Measurements from ENCODE around the gene RABAC1.
"Not testable (repeated sequence)": the region's sequence is repeated elsewhere in the genome, so short reads cannot be mapped to it uniquely, and the experiment has no call there.

RABAC1 gene

GRCh38 chr19:41922585-41922984 lies 36.5 kb downstream of the RABAC1 start:
- H3K27ac Mint-ChIP-seq = no peak overlapping the region
- no peaks in the 10 kb centered on the region for H3K36me3 Mint-ChIP-seq (ENCODE audit: low read depth)
- peaks cover 10% of the 10 kb centered on the region for H3K27me3 Mint-ChIP-seq
- no peak overlapping the region for H3K4me3 Mint-ChIP-seq
- no peaks in the 10 kb centered on the region for H3K9me3 Mint-ChIP-seq
- peaks cover 22% of the 10 kb centered on the region for H3K4me1 Mint-ChIP-seq (ENCODE audit: low read depth)

- H3K36me3 Mint-ChIP-seq (ENCODE audit: low read depth) = no peaks in the 10 kb centered on the region
- no peaks in the 10 kb centered on the region for H3K9me3 Mint-ChIP-seq
Observed at GRCh38 chr19:41921577-41922576, 37.2 kb downstream of the RABAC1 start.

GRCh38 chr19:41920882-41921576 lies 38.1 kb downstream of the RABAC1 start:
- H3K9me3 Mint-ChIP-seq = no peaks in the 10 kb centered on the region
- no peak overlapping the region for H3K27ac Mint-ChIP-seq
- peaks cover 22% of the 10 kb centered on the region for H3K4me1 Mint-ChIP-seq (ENCODE audit: low read depth)
- no peaks in the 10 kb centered on the region for H3K36me3 Mint-ChIP-seq (ENCODE audit: low read depth)
- H3K4me3 Mint-ChIP-seq = no peak overlapping the region
- peaks cover 10% of the 10 kb centered on the region for H3K27me3 Mint-ChIP-seq

More at GRCh38 chr19:41921577-41922576, 37.2 kb downstream of the RABAC1 start:
- H3K27ac Mint-ChIP-seq = no peak overlapping the region
- H3K4me3 Mint-ChIP-seq = no peak overlapping the region
- peaks cover 10% of the 10 kb centered on the region for H3K27me3 Mint-ChIP-seq
- H3K4me1 Mint-ChIP-seq (ENCODE audit: low read depth) = peaks cover 22% of the 10 kb centered on the region

GRCh38 chr19:41919948-41920712 lies 39.0 kb downstream of the RABAC1 start:
- Mint-ChIP-seq H3K4me3 (no peak overlapping the region), H3K9me3 (no peaks in the 10 kb centered on the region), H3K36me3 (ENCODE audit: low read depth) (no peaks in the 10 kb centered on the region), H3K27ac (no peak overlapping the region), H3K4me1 (ENCODE audit: low read depth) (peaks cover 22% of the 10 kb centered on the region), H3K27me3 (peaks cover 10% of the 10 kb centered on the region)

- Mint-ChIP-seq H3K36me3 (ENCODE audit: low read depth) (no peaks in the 10 kb centered on the region), H3K27ac (no peak overlapping the region), H3K27me3 (peaks cover 16% of the 10 kb centered on the region), H3K4me1 (ENCODE audit: low read depth) (peaks cover 23% of the 10 kb centered on the region), H3K4me3 (no peak overlapping the region), H3K9me3 (no peaks in the 10 kb centered on the region)
Observed at GRCh38 chr19:41918653-41919244, 40.4 kb downstream of the RABAC1 start.

- no peak overlapping the region for H3K4me3 Mint-ChIP-seq
- H3K9me3 Mint-ChIP-seq = no peaks in the 10 kb centered on the region
- no peaks in the 10 kb centered on the region for H3K36me3 Mint-ChIP-seq (ENCODE audit: low read depth)
- H3K4me1 Mint-ChIP-seq (ENCODE audit: low read depth) = peaks cover 18% of the 10 kb centered on the region
- H3K27me3 Mint-ChIP-seq = peaks cover 16% of the 10 kb centered on the region
- H3K27ac Mint-ChIP-seq = no peak overlapping the region
Observed at GRCh38 chr19:41918095-41918494, 41.0 kb downstream of the RABAC1 start.

GRCh38 chr19:41917676-41918075 lies 41.4 kb downstream of the RABAC1 start:
- Mint-ChIP-seq H3K4me3 (no peak overlapping the region), H3K36me3 (ENCODE audit: low read depth) (no peaks in the 10 kb centered on the region), H3K4me1 (ENCODE audit: low read depth) (peaks cover 16% of the 10 kb centered on the region), H3K27ac (no peak overlapping the region), H3K27me3 (peaks cover 16% of the 10 kb centered on the region), H3K9me3 (no peaks in the 10 kb centered on the region)

GRCh38 chr19:41915776-41916414 lies 43.2 kb downstream of the RABAC1 start:
- H3K27ac Mint-ChIP-seq = no peak overlapping the region
- H3K27me3 Mint-ChIP-seq = peaks cover 16% of the 10 kb centered on the region
- no peaks in the 10 kb centered on the region for H3K9me3 Mint-ChIP-seq
- H3K4me1 Mint-ChIP-seq (ENCODE audit: low read depth) = peaks cover 18% of the 10 kb centered on the region
- no peak overlapping the region for H3K4me3 Mint-ChIP-seq
- H3K36me3 Mint-ChIP-seq (ENCODE audit: low read depth) = no peaks in the 10 kb centered on the region

- no peaks in the 10 kb centered on the region for H3K9me3 Mint-ChIP-seq
- peaks cover 21% of the 10 kb centered on the region for H3K4me1 Mint-ChIP-seq (ENCODE audit: low read depth)
- H3K4me3 Mint-ChIP-seq = no peak overlapping the region
- peaks cover 16% of the 10 kb centered on the region for H3K27me3 Mint-ChIP-seq
- H3K27ac Mint-ChIP-seq = no peak overlapping the region
- no peaks in the 10 kb centered on the region for H3K36me3 Mint-ChIP-seq (ENCODE audit: low read depth)
Observed at GRCh38 chr19:41915021-41915775, 43.9 kb downstream of the RABAC1 start.

GRCh38 chr19:41914424-41914834 lies 44.7 kb downstream of the RABAC1 start:
- H3K9me3 Mint-ChIP-seq; H3K4me3 Mint-ChIP-seq; H3K36me3 Mint-ChIP-seq (ENCODE audit: low read depth); H3K27ac Mint-ChIP-seq: not testable (repeated sequence)
- Mint-ChIP-seq H3K4me1 (ENCODE audit: low read depth) (peaks cover 21% of the 10 kb centered on the region), H3K27me3 (peaks cover 16% of the 10 kb centered on the region)

- H3K27ac Mint-ChIP-seq = no peak overlapping the region
- no peaks in the 10 kb centered on the region for H3K36me3 Mint-ChIP-seq (ENCODE audit: low read depth)
- peaks cover 16% of the 10 kb centered on the region for H3K27me3 Mint-ChIP-seq
- peaks cover 21% of the 10 kb centered on the region for H3K4me1 Mint-ChIP-seq (ENCODE audit: low read depth)
- H3K9me3 Mint-ChIP-seq = no peaks in the 10 kb centered on the region
- H3K4me3 Mint-ChIP-seq = no peak overlapping the region
Observed at GRCh38 chr19:41913538-41914423, 45.3 kb downstream of the RABAC1 start.

GRCh38 chr19:41912899-41913537 lies 46.1 kb downstream of the RABAC1 start:
- no peak overlapping the region for H3K27ac Mint-ChIP-seq
- H3K4me3 Mint-ChIP-seq = no peak overlapping the region
- peaks cover 21% of the 10 kb centered on the region for H3K4me1 Mint-ChIP-seq (ENCODE audit: low read depth)
- H3K9me3 Mint-ChIP-seq = no peaks in the 10 kb centered on the region
- H3K36me3 Mint-ChIP-seq (ENCODE audit: low read depth) = no peaks in the 10 kb centered on the region
- H3K27me3 Mint-ChIP-seq = peaks cover 16% of the 10 kb centered on the region
